AG10803 (cell line): ENCODE data around the gene VCL.

Experiments
- DNase-seq: peaks from one replicate; pipeline ENCODE4 v3.0.0; 2010; ENCODE audit warnings: low read depth
- H3K4me3 ChIP-seq: 2 replicates; pipeline ENCODE4 v1.5.1; 2011; ENCODE audit warnings: mild to moderate bottlenecking, low read length, control low read depth
- TF ChIP-seq, protein P1 (sequence below): conservative IDR thresholded peaks from 2 replicates; pipeline ENCODE4 v1.5.1; 2011; ENCODE audit warnings: mild to moderate bottlenecking, low read length, control low read depth, inconsistent platforms

VCL gene

DNA sequence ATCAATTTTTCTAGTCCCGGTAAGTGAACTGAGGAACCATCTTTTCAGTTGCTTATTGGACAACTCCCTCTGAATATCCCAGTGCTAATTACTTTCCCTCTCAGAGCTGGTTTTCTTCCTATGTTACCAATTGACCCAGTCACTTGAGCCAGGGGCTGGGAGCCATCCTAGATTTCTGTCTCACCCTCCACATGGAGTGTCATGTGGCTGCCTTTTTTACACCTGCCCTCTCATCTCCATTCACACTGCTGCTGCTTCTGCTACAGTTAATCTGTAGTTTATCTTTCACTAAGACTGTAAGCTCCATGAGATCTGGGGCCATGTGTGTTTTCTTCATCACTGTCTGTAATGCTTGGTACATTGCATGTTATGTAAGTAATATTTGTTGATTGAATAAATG lies 35.8 kb downstream of the VCL start:
- DNase-seq, result no peak
- TF ChIP-seq, protein P1, sequence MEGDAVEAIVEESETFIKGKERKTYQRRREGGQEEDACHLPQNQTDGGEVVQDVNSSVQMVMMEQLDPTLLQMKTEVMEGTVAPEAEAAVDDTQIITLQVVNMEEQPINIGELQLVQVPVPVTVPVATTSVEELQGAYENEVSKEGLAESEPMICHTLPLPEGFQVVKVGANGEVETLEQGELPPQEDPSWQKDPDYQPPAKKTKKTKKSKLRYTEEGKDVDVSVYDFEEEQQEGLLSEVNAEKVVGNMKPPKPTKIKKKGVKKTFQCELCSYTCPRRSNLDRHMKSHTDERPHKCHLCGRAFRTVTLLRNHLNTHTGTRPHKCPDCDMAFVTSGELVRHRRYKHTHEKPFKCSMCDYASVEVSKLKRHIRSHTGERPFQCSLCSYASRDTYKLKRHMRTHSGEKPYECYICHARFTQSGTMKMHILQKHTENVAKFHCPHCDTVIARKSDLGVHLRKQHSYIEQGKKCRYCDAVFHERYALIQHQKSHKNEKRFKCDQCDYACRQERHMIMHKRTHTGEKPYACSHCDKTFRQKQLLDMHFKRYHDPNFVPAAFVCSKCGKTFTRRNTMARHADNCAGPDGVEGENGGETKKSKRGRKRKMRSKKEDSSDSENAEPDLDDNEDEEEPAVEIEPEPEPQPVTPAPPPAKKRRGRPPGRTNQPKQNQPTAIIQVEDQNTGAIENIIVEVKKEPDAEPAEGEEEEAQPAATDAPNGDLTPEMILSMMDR, result no peak
- H3K4me3 ChIP-seq, result no peak overlapping the region

- DNase-seq, result no peak
- TF ChIP-seq, protein P1, result no peak
- no peak overlapping the region for H3K4me3 ChIP-seq
Measured at GRCh38 chr10:74034301-74034700, 36.4 kb downstream of the VCL start.

- H3K4me3 ChIP-seq, result no peak overlapping the region
- TF ChIP-seq, protein P1, result peak; percentile 34
- DNase-seq, result no peak
Measured at GRCh38 chr10:74035303-74035702, 37.4 kb downstream of the VCL start.

GRCh38 chr10:74036474-74036873 lies 38.6 kb downstream of the VCL start:
- TF ChIP-seq, protein P1, result no peak
- no peak overlapping the region for H3K4me3 ChIP-seq
- no peak for DNase-seq

GRCh38 chr10:74039561-74040145 lies 41.7 kb downstream of the VCL start:
- H3K4me3 ChIP-seq, result no peak overlapping the region
- TF ChIP-seq, protein P1, result no peak; the same call in 1 of the 2 replicates
- peak; percentile 81 for DNase-seq

DNA sequence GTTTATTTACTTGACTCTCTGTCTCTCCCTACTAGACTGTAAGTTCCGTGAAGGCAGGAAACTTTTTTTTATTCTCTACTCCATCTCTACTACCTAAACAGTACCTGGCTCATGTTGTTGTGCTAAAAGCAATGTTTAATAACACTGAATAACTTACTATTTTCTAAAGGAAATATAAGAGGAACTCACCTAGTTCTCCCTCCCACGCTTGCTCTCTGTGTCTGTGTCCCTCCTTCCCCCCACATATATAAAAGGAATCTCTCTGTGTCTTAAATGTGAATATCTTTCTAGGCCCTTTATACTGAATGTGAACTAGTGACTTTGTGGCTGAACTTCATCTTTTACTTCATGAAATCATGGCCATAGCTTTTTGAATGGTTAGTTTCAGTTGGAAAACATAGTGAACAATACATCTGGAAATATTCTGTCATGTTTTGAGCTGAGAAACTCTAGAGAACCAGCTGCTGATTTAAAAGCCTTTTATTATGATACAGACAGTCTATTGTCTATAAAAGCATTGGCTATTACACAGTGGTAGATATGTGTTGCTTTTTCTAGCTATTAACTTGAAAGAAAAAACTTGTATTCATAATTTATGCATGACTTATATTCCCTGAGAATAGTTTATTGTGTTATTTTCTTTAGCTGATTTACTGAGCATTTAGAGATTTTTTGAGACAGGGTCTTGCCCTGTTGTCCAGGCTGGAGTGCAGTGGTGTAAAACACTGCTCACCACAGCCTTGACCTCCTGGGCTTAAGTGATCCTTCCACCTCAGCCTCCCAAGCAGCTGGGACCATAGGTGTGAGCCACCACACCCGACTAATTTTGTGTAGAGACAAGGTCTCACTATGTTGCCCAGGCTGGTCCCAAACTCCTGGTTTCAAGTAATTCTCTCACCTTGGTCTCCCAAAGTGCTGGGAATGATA lies 42.5 kb downstream of the VCL start:
- TF ChIP-seq, protein P1, result no peak
- H3K4me3 ChIP-seq, result no peak overlapping the region
- DNase-seq, result no peak

- DNase-seq, result no peak
- H3K4me3 ChIP-seq, result no peak overlapping the region
- TF ChIP-seq, protein P1, result no peak
Measured at GRCh38 chr10:74044419-74044818, 46.5 kb downstream of the VCL start.
